ENCODE results near the gene PODXL2. TPM values are rescaled to one million over a fixed set of nuclear protein-coding genes. Genes with fewer than 3 reads are reported as not detected.

PODXL2 gene
- polyA plus RNA-seq, 1 donor (not counting 4 experiments of a cell fraction or from before 2014, with no cell fraction given): 1.6 TPM

DNA sequence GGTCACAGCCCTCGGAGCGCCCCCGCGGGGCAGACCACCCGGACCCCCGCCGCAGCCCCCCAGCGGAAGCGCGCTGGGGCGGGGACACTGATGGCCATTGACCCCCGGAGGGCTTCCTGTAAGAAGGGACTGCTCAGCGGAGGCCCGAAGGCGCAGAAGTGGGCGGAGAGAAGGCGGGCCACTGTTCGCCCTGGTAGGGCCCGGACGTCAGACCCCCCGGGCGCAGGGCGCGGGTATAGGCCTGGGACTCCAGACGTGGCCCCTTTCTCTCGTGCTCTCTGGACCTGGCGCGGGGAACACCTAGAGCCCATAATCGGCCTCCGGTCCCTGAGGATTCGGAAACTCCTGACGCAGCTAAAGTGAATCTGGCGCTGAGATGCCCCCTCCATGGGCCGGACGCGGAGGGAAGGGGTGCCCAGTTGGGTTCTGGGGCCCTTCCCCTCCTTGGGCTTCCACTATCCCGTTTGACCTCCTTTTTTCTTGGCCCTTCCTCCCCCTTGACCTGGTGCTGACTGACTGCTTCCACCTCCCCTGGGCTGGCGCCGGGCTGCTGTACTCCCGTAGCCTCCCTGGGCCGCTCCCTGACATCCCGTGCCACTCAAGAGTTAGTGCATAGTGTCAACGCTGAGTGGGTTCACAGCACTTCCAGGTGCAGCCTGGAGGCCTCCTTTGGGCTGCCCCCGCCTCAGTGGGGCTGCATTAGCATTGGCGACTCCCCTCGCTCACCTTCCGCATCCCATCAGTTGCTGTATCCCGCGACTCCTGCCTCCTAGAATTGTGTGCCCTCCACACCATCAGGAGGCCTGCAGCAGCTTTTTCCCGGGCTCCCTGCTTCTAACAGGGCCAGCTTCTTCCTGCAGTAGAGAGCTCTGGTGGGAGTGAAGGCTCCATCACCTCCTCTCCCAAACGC, 44.5 kb downstream of the PODXL2 start:
- H3K27ac ChIP-seq (ENCODE audit: control insufficient read depth, insufficient read depth, low read length): peak overlapping the region; percentile 61
- FAIRE-seq (no peak), DNase-seq (ENCODE audit: low read depth, low spot score) (no peak)
- TF ChIP-seq EZH2 (IDR thresholded peaks at IDR 0.05; ENCODE audit: low read length): no peak
- TF ChIP-seq, protein P1, sequence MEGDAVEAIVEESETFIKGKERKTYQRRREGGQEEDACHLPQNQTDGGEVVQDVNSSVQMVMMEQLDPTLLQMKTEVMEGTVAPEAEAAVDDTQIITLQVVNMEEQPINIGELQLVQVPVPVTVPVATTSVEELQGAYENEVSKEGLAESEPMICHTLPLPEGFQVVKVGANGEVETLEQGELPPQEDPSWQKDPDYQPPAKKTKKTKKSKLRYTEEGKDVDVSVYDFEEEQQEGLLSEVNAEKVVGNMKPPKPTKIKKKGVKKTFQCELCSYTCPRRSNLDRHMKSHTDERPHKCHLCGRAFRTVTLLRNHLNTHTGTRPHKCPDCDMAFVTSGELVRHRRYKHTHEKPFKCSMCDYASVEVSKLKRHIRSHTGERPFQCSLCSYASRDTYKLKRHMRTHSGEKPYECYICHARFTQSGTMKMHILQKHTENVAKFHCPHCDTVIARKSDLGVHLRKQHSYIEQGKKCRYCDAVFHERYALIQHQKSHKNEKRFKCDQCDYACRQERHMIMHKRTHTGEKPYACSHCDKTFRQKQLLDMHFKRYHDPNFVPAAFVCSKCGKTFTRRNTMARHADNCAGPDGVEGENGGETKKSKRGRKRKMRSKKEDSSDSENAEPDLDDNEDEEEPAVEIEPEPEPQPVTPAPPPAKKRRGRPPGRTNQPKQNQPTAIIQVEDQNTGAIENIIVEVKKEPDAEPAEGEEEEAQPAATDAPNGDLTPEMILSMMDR (optimal IDR thresholded peaks at IDR 0.05 in 1 of 3, IDR thresholded peaks at IDR 0.05 in 1 of 3, conservative IDR thresholded peaks at IDR 0.05 in 1 of 3; ENCODE audit: extremely low read depth in 1 of 3, insufficient read depth in 2 of 3, low read length in 3 of 3): no peak
- no peaks in the 10 kb centered on the region for H3K79me2 ChIP-seq (ENCODE audit: control insufficient read depth, insufficient read depth, low read length)
- H2AFZ ChIP-seq (ENCODE audit: control insufficient read depth, low read length): peak overlapping the region; percentile 86
- dilution Hi-C loops (cut with MboI; ENCODE audit: extremely low pct_ligation_motif_present, low sequenced_read_pairs): no loop called here
- no peaks in the 10 kb centered on the region for H3K9me1 ChIP-seq (ENCODE audit: control insufficient read depth, extremely low read depth, insufficient read depth, low read length)
- no peaks in the 10 kb centered on the region for H4K20me1 ChIP-seq (ENCODE audit: control insufficient read depth, extremely low read depth, insufficient read depth, low read length)
- H3K9ac ChIP-seq (ENCODE audit: control insufficient read depth, extremely low read depth, insufficient read depth, low read length): peak overlapping the region; percentile 81
- H3K4me2 ChIP-seq (ENCODE audit: control insufficient read depth, extremely low read depth, insufficient read depth, low read depth, low read length): peak overlapping the region; percentile 85
- peak overlapping the region; percentile 66 to 85 (median 73) for H3K4me3 ChIP-seq (ENCODE audit: control insufficient read depth in 2 of 3, extremely low read depth in 1 of 3, insufficient read depth in 2 of 3, low read depth in 1 of 3, low read length in 3 of 3)
- H3K27me3 ChIP-seq (ENCODE audit: control insufficient read depth, extremely low read depth, insufficient read depth, low read length): no peaks in the 10 kb centered on the region
- no peaks in the 10 kb centered on the region for H3K9me3 ChIP-seq (ENCODE audit: control insufficient read depth, low read depth, low read length)
- H3K36me3 ChIP-seq (ENCODE audit: control insufficient read depth in 2 of 2, extremely low read depth in 1 of 2, insufficient read depth in 2 of 2, low read length in 2 of 2): peaks cover 0 to 6% of the 10 kb centered on the region in 2 experiments
- peaks cover 31% of the 10 kb centered on the region for H3K4me1 ChIP-seq (ENCODE audit: control insufficient read depth, extremely low read depth, insufficient read depth, low read length)

DNA sequence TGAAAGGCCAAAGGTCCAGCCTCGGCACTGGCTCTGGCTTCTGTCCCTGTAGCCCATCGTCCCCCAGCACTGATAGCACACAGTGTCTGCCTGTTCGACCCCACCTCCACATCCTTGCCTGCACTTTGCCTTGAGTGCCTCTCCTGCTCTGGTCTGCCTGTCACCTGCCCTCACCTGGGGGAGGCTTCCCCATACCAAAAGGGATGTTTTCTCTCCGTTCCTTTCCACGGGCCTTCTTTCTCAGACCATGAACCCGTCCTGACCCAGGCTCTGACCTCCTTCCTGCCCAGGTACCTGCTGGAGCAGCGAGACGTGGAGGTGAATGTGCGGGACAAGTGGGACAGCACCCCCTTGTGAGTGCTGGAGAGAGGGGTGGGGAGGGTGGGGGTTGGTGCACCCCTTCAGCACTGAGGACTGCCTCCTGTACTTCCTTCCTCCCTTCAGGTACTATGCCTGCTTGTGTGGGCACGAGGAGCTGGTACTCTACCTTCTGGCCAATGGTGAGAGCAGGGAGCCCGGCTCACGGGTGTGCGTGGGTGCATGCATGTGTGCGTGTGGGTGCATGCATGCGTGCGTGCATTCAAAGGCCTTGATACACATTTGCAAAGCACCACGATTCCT, 45.2 kb downstream of the PODXL2 start:
- Histone ChIP-seq H3K27ac (ENCODE audit: control insufficient read depth, insufficient read depth, low read length) (no peak overlapping the region), H3K9me1 (ENCODE audit: control insufficient read depth, extremely low read depth, insufficient read depth, low read length) (no peaks in the 10 kb centered on the region), H3K36me3 (ENCODE audit: control insufficient read depth in 2 of 2, extremely low read depth in 1 of 2, insufficient read depth in 2 of 2, low read length in 2 of 2) (peaks cover 0 to 6% of the 10 kb centered on the region in 2 experiments), H3K4me2 (ENCODE audit: control insufficient read depth, extremely low read depth, insufficient read depth, low read depth, low read length) (peak overlapping the region; percentile 85), H3K4me3 (ENCODE audit: control insufficient read depth in 2 of 3, extremely low read depth in 1 of 3, insufficient read depth in 2 of 3, low read depth in 1 of 3, low read length in 3 of 3) (peak overlapping the region in 1 of 3 experiments; percentile 73), H4K20me1 (ENCODE audit: control insufficient read depth, extremely low read depth, insufficient read depth, low read length) (no peaks in the 10 kb centered on the region), H2AFZ (ENCODE audit: control insufficient read depth, low read length) (no peak overlapping the region), H3K27me3 (ENCODE audit: control insufficient read depth, extremely low read depth, insufficient read depth, low read length) (no peaks in the 10 kb centered on the region), H3K9ac (ENCODE audit: control insufficient read depth, extremely low read depth, insufficient read depth, low read length) (no peak overlapping the region), H3K9me3 (ENCODE audit: control insufficient read depth, low read depth, low read length) (no peaks in the 10 kb centered on the region), H3K79me2 (ENCODE audit: control insufficient read depth, insufficient read depth, low read length) (no peaks in the 10 kb centered on the region), H3K4me1 (ENCODE audit: control insufficient read depth, extremely low read depth, insufficient read depth, low read length) (peaks cover 37% of the 10 kb centered on the region)
- TF ChIP-seq, protein P1 (optimal IDR thresholded peaks at IDR 0.05 in 1 of 3, IDR thresholded peaks at IDR 0.05 in 1 of 3, conservative IDR thresholded peaks at IDR 0.05 in 1 of 3; ENCODE audit: extremely low read depth in 1 of 3, insufficient read depth in 2 of 3, low read length in 3 of 3): no peak
- no peak for TF ChIP-seq EZH2 (IDR thresholded peaks at IDR 0.05; ENCODE audit: low read length)
- dilution Hi-C loops (cut with MboI; ENCODE audit: extremely low pct_ligation_motif_present, low sequenced_read_pairs): no loop called here
- FAIRE-seq (no peak), DNase-seq (ENCODE audit: low read depth, low spot score) (no peak)

Measured in keratinocyte (primary cell).